GM13976 (cell line): ENCODE results near the gene LAMA4.

ENCODE experiments used
- DNase-seq: peaks from one replicate; pipeline ENCODE4 v3.0.0; 2012; ENCODE audit warnings: low spot score
- in situ Hi-C: fragments of 300-500 bp; cut with MboI; formaldehyde crosslinking; loops from one replicate; pipeline ENCODE4 v1.12.0; 2022; ENCODE audit warnings: low sequenced_read_pairs, mixed read lengths, inconsistent platforms; ENCODE audit not compliant: unreplicated experiment
- TF ChIP-seq, protein P1 (sequence below): IDR thresholded peaks from 2 replicates; pipeline ENCODE4 v1.5.1; 2012; ENCODE audit warnings: borderline replicate concordance, mild to moderate bottlenecking; ENCODE audit not compliant: insufficient read depth; ENCODE audit errors: extremely low read depth, missing control alignments, control extremely low read depth

Gene LAMA4

GRCh38 chr6:112245511-112246203, 8.7 kb downstream of the LAMA4 start:
- in situ Hi-C loops, result no loop called here
- no peak for DNase-seq
- TF ChIP-seq, protein P1, sequence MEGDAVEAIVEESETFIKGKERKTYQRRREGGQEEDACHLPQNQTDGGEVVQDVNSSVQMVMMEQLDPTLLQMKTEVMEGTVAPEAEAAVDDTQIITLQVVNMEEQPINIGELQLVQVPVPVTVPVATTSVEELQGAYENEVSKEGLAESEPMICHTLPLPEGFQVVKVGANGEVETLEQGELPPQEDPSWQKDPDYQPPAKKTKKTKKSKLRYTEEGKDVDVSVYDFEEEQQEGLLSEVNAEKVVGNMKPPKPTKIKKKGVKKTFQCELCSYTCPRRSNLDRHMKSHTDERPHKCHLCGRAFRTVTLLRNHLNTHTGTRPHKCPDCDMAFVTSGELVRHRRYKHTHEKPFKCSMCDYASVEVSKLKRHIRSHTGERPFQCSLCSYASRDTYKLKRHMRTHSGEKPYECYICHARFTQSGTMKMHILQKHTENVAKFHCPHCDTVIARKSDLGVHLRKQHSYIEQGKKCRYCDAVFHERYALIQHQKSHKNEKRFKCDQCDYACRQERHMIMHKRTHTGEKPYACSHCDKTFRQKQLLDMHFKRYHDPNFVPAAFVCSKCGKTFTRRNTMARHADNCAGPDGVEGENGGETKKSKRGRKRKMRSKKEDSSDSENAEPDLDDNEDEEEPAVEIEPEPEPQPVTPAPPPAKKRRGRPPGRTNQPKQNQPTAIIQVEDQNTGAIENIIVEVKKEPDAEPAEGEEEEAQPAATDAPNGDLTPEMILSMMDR, result no peak

GRCh38 chr6:112243861-112244827, 10.2 kb downstream of the LAMA4 start:
- in situ Hi-C loops, result no loop called here
- TF ChIP-seq, protein P1, result no peak
- no peak for DNase-seq

DNA sequence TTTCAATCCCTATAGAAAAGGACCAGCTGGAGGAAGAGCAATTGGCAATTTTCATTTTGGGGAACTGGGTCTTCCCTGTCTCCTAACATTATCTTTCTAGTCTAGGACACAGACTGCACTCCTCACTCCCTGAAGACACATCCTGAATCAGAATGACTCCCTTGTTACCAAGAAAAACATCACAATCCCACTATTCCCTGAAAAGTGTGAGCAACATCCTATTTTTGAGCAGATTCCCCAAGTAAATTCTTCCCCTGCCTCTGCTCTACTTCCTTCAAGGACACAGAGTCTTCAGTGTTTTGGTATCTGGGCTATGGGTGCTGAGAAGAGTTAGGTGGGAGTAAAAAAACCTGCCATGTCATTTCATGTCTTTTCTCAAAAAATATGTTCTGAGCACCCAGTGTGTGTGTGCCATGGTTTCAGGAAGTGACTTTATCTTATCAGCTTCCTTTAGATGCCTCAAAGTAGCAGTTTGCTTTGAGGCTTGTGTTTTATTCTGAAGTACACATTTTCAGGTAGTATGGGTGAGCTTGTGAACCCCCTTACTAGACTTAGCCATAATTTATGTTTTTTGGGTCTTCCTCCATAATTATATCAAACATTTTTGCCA, 12.4 kb downstream of the LAMA4 start:
- no peak for DNase-seq
- in situ Hi-C loops, result no loop called here
- TF ChIP-seq, protein P1, result no peak

DNA sequence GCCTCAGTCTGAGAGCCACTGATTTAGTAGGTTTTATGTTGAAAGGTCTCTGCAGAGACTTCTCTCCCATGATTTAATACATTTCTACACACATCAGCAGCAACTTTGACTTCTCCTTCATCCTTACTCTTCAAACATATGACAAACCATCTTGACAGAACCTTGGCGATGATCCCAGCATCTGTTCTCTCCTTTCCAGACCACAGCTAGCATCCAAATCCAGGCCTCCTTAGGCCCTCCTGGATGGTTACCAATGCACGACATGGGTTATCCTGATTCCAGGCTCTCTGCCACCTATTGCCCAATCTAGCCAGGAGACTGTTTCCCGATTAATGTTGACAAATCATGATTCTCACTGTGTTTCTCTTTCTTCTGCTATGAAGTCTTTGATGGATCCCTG, 16.8 kb downstream of the LAMA4 start:
- DNase-seq, result no peak
- in situ Hi-C loops, result no loop called here
- TF ChIP-seq, protein P1, result no peak

DNA sequence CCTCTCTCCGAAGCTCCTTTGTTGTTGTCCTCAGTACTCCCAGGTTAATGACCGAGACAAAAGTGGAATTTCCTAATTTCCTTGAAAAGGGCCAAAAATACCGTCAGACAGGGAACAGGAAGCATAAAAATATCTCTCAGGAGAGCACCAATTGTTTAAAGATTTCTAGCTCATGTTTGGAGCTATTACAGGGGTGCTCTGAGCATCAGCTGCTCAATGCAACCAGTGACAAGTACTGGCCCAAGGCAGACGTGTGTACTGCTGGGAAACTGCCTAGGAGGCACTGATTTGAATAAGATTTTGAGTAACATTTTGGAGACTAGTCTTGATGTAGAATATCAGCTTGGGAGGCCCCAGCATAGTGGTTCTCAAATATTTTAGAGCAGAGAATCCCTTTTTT, 17.3 kb downstream of the LAMA4 start:
- TF ChIP-seq, protein P1, result no peak
- no peak for DNase-seq
- in situ Hi-C loops, result no loop called here

GRCh38 chr6:112235956-112236355, 18.4 kb downstream of the LAMA4 start:
- TF ChIP-seq, protein P1, result no peak
- in situ Hi-C loops, result no loop called here
- DNase-seq, result no peak
